Large intestine (tissue), 1 donor: ENCODE data around the gene OR5T2. TPM values are rescaled to one million over a fixed set of nuclear protein-coding genes. Genes with fewer than 3 reads are reported as not detected.

Experiments used
- polyA plus RNA-seq: library from polyadenylated mRNA; unstranded; fragments of 120-200 nt; gene quantifications from one replicate; pipeline ENCODE4 v1.2.1, GENCODE V29; 2013

Gene OR5T2
- polyA plus RNA-seq, 1 donor: not detected

Other genes starting within 250 kb of the OR5T2 start
- not detected for gene OR5F1, start 239.6 kb downstream of the OR5T2 start, polyA plus RNA-seq
- gene OR5AS1, start 206.6 kb downstream of the OR5T2 start, polyA plus RNA-seq: not detected
- gene OR8I2, start 140.9 kb downstream of the OR5T2 start, polyA plus RNA-seq: not detected
- gene OR8H2, start 130.6 kb downstream of the OR5T2 start, polyA plus RNA-seq: not detected
- not detected for gene OR8H3, start 111.9 kb downstream of the OR5T2 start, polyA plus RNA-seq
- gene OR8J3, start 94.1 kb downstream of the OR5T2 start, polyA plus RNA-seq: not detected
- not detected for gene OR8K5, start 73.9 kb downstream of the OR5T2 start, polyA plus RNA-seq
- gene OR5J2, start 57.6 kb downstream of the OR5T2 start, polyA plus RNA-seq: not detected
- not detected for gene OR5T3, start 18.0 kb upstream of the OR5T2 start, polyA plus RNA-seq
- gene OR5T1, start 39.9 kb upstream of the OR5T2 start, polyA plus RNA-seq: not detected
- gene OR8H1, start 58.0 kb upstream of the OR5T2 start, polyA plus RNA-seq: not detected
- not detected for gene OR8K3, start 80.9 kb upstream of the OR5T2 start, polyA plus RNA-seq
- gene OR8K1, start 111.8 kb upstream of the OR5T2 start, polyA plus RNA-seq: not detected
- not detected for gene OR8J1, start 120.0 kb upstream of the OR5T2 start, polyA plus RNA-seq
- not detected for gene OR8U1, start 141.4 kb upstream of the OR5T2 start, polyA plus RNA-seq
- not detected for gene OR5AL1, start 178.4 kb upstream of the OR5T2 start, polyA plus RNA-seq
- gene OR5M3, start 239.1 kb upstream of the OR5T2 start, polyA plus RNA-seq: not detected